GM19099 (cell line): ENCODE data around the gene ARHGDIA.

Experiments
- POLR2A ChIP-seq: IDR thresholded peaks from 3 replicates; pipeline ENCODE4 v1.6.1; 2011; ENCODE audit warnings: low read depth; ENCODE audit not compliant: insufficient read length; ENCODE audit errors: extremely low read depth

The ARHGDIA gene

GRCh38 chr17:81908793-81909192, 37.7 kb upstream of the ARHGDIA start:
- TF ChIP-seq POLR2A, result no peak

GRCh38 chr17:81907219-81908145, 36.3 kb upstream of the ARHGDIA start:
- TF ChIP-seq POLR2A, result no peak

- TF ChIP-seq POLR2A, result no peak
These were observed 35.5 kb upstream of the ARHGDIA start for GRCh38 chr17:81906476-81907218.

DNA sequence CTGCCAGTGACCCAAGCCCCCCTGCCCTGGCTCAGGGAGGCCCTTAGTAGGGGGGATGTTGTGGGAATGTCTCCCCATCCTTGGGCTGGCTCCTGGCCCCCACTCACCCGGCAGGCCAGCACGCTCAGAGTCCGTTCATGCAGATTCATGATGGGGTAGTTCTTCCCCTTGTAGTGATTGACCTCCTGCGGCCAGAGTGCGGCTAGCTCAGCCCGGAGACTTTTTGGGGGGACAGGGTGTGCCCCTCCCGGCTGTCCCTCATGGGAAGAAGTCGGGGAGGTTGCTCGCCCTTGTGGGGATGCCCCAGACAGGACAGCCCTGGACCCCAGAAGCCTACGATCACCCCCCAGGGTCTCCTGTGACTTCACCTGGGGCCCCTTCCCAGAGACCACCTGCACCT, 34.9 kb upstream of the ARHGDIA start:
- no peak for TF ChIP-seq POLR2A

GRCh38 chr17:81905424-81905875, 34.3 kb upstream of the ARHGDIA start:
- no peak for TF ChIP-seq POLR2A

GRCh38 chr17:81904600-81905423, 33.7 kb upstream of the ARHGDIA start:
- no peak for TF ChIP-seq POLR2A

DNA sequence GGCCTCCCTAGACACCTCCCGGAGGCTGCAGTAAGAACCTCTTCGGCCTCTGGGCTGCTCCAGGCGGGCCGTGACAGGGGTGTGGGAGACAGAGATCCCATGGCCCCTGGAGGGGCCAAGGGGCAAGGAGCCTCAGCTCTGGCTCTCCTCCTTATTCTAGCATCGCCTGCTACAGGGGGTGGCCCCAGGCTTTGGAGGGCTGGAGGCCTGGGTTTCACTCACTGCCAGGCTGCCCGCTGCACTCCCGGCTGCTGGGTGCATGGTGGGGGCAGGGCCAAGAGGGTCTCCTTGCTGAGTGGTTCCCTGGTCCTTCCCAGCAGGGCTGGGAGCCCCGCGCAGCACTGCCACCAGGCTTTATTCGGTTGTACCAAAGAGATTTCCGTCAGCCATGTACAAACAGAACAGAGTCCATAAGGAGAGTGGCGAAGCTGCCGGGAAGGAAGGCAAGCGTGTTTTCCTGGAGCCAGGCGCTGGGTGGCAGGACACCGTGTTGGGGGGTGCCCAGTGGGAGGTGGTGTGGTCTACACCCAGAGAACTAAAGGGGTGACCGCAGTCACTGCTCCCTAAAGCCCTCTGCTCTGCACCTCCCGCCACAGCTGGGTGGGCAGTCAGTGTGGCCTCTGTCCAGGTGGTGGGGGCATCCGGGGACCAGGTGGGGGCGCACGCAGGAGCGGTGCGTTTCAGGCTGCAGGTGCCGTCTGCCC, 32.9 kb upstream of the ARHGDIA start:
- TF ChIP-seq POLR2A, result no peak

DNA sequence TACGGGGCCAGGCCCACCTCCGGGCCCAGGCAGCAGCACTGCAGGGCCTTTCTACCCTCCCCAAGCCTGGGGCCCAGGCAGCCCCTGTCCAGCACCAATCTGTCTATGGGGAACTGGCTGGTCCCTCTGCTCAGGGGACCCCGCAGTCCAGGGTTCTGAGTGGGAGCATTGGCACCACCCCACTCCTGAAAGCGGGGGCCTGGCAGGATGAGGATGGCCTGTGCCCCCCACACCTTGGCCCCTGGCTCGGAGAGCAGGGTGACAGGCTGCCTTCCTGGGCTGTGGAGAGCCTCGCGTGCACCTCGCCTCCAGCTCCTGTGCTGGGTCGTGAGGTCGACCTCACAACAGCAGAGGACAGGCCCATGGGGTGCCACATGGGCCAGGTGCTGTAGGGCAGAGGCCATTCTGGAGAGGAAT, 32.3 kb upstream of the ARHGDIA start:
- no peak for TF ChIP-seq POLR2A

DNA sequence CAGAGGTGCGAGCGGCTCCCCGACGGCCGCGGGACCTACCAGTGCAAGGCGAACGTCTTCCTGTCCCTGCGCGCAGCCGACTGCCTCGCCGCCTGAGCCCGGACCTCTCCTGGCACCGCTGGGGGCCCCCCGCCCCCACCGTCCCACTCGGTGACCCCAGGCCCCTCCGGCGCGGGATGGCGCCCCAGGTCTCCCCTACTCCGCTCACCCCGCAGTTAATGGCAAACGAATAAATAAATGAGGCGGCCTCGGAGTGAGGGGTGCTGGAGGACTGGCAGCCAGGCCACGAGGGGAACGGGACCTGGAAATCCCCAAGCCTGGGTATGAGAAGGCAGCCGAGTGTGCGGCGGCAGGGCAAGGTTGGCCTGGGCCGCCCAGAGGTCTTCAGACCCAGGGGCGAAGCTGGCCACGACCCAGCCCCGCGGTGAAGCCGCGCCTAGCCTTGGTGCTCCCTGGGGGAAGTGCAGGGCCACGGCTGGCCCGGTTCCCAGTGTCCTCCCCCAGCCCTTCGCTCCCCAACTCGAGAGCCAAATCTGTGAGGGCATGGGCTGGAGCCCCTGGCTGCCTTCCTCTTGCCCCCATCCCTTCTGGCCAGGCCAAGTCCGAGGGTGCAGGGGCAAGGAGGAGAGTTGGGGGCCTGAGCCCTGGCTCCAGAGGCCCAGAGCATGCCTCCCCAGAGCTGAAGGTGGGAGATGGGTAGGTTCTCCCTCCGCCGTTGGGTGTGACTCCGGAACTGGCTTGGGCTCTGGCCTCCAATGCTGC, 31.7 kb upstream of the ARHGDIA start:
- TF ChIP-seq POLR2A, result no peak

GRCh38 chr17:81902023-81902652, 31.0 kb upstream of the ARHGDIA start, which contains the start of gene NPB:
Gene NPB (plus strand): TSS chr17:81902238. CDS start chr17:81902278, 40 bp downstream.
- no peak for TF ChIP-seq POLR2A

DNA sequence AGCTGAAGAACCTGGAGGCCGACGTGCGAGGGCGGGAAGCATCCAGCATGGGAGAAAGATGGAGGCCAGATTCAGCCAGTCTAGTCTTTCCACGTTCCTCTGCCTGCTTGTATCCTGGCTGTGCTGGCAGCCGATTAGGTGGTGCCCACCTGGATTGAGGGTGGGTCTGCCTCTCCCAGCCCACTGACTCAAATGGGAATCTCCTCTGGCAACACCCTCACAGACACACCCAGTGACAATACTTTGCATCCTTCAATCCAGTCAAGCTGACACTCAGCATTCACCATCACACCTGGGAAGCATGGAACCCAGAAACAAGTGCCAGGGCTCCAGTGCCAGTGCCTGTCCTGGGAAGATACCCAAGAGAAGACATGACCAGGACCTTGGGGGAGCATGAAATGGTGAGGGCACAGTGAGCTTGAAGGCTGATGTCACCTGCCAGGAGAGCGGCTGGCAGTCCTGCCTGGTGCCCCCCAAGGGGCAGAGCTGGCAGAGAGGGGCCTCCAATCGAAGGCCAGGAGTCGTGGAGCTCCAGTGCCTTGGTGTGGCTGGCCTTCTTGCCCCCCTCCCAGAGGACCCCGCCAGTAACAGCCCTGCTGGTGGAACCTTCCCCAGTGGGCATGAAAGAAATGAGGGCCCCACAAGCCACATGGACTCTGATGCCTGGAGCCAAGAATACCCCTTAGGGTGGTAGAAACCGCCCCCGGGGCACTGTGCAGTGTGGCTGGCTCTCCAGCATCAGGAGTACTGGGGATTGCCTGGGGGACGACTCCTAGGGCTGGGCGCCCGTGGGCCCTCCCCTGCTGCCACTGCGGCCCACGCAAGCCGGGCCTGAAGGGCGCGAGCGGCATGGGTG, 30.3 kb upstream of the ARHGDIA start:
- no peak for TF ChIP-seq POLR2A

DNA sequence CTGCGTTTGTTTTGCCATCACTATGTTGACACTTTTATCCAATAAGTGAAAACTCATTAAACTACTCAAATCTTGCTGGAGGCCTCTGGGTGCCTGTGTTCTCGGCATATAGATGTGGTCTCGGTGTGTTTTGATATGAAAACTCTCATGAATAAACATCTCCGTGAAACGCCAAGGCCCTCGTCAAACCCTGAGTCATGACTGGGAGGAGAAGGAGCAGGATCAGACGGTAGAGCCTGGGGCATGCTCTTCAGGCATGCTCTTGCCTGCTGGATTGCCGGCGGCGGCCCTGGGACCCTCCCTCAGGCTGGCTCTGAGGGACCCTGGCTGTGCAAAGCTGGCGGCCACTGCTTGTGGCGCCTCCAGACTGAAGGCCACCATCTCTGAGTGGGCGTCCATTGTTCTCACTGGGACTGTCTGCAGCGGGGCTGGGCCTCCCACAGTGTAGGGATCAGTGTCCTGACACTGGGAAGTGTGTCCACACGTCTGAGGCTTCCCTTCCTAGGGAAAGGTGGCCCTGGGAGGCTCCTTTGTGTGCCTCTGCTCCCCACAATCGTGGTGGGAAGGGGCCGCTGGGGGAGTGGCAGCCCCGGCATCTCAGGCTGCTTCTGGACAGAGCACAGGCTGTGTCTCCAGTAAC, 29.2 kb upstream of the ARHGDIA start:
- no peak for TF ChIP-seq POLR2A
